Activated CD8-positive, alpha-beta memory T cell treated with anti-CD3 and anti-CD28 coated beads for 24 hours (primary cell): ENCODE measurements around the gene AACS.

Experiments used
- DNase-seq: peaks from one replicate; pipeline ENCODE4 v3.0.0-alpha.2; 2020

AACS gene

GRCh38 chr12:125160281-125160955 lies 95.2 kb downstream of the AACS start:
- DNase-seq = no peak

- DNase-seq = no peak
Observed at GRCh38 chr12:125161712-125162022, 96.4 kb downstream of the AACS start.

- no peak for DNase-seq
Observed at GRCh38 chr12:125162489-125163028, 97.3 kb downstream of the AACS start.

- no peak for DNase-seq
Observed at GRCh38 chr12:125163148-125163547, 97.9 kb downstream of the AACS start.

- no peak for DNase-seq
Observed at GRCh38 chr12:125164541-125164940, 99.3 kb downstream of the AACS start.

GRCh38 chr12:125166041-125166440 lies 100.8 kb downstream of the AACS start:
- no peak for DNase-seq

- DNase-seq = no peak
Observed at GRCh38 chr12:125167658-125168057, 102.4 kb downstream of the AACS start.

- no peak for DNase-seq
Observed at GRCh38 chr12:125169451-125169850, 104.2 kb downstream of the AACS start.

- DNase-seq = no peak
Observed at GRCh38 chr12:125169870-125170269, 104.6 kb downstream of the AACS start.

GRCh38 chr12:125171267-125171666 lies 106.0 kb downstream of the AACS start:
- no peak for DNase-seq

GRCh38 chr12:125172231-125172850 lies 107.1 kb downstream of the AACS start:
- no peak for DNase-seq

- no peak for DNase-seq
Observed at GRCh38 chr12:125175576-125175975, 110.3 kb downstream of the AACS start.

- no peak for DNase-seq
Observed at GRCh38 chr12:125178222-125178621, 113.0 kb downstream of the AACS start.

- no peak for DNase-seq
Observed at GRCh38 chr12:125180144-125180543, 114.9 kb downstream of the AACS start.

GRCh38 chr12:125181107-125181506 lies 115.9 kb downstream of the AACS start:
- DNase-seq = no peak

- DNase-seq = peak; percentile 93
Observed at GRCh38 chr12:125183187-125184067, 118.2 kb downstream of the AACS start.

GRCh38 chr12:125184213-125184967 lies 119.2 kb downstream of the AACS start:
- DNase-seq = no peak

GRCh38 chr12:125185311-125185739 lies 120.1 kb downstream of the AACS start:
- DNase-seq = no peak

- peak; percentile 64 for DNase-seq
Observed at GRCh38 chr12:125185740-125186470, 120.7 kb downstream of the AACS start, which contains the start of gene TMEM132B. Gene TMEM132B (plus strand): TSS chr12:125186386.

GRCh38 chr12:125186471-125187147 lies 121.4 kb downstream of the AACS start:
- DNase-seq = no peak

- DNase-seq = no peak
Observed at GRCh38 chr12:125187148-125187745, 122.0 kb downstream of the AACS start.
